Thoracic aorta endothelial cell (primary cell): ENCODE results near the gene LYPD8. TPM values are rescaled to one million over a fixed set of nuclear protein-coding genes. Genes with fewer than 3 reads are reported as not detected.

Experiments
- small RNA-seq: library from RNA; depleted of rRNA; stranded (forward); fragments of <200 nt; gene quantifications from one replicate; pipeline ENCODE3, GENCODE V24; 2012
- total RNA-seq: library from RNA; depleted of rRNA; stranded (reverse); fragments of >200 nt; gene quantifications from 2 replicates; pipeline ENCODE4 v1.2.3, GENCODE V29; 2012

The LYPD8 gene
- not detected in 2 replicates for total RNA-seq

GRCh38 chr1:248755517-248755916 is at the start of gene LYPD8:
Gene LYPD8, minus strand, starts transcription at chr1:248755759. Its CDS starts 4,678 bp downstream, at chr1:248751081.

GRCh38 chr1:248702714-248703113 is 52.8 kb downstream of the LYPD8 start, which contains the start of gene OR14I1:
Gene OR14I1, minus strand, starts transcription at chr1:248702766.

Small RNA genes lying within 50 kb of the gene (small RNA-seq; reads per million reads assigned to genes)
- not detected for gene AHCYP8

Other genes starting within 250 kb of the LYPD8 start
- not detected in 2 replicates for gene OR2G6, start 247.7 kb downstream of the LYPD8 start, total RNA-seq
- not detected in 2 replicates for gene OR2T29, start 193.0 kb downstream of the LYPD8 start, total RNA-seq
- not detected in 2 replicates for gene OR2T34, start 181.0 kb downstream of the LYPD8 start, total RNA-seq
- gene OR2T10, start 158.1 kb downstream of the LYPD8 start, total RNA-seq: not detected in 2 replicates
- gene OR2T11, start 120.7 kb downstream of the LYPD8 start, total RNA-seq: not detected in 2 replicates
- not detected in 2 replicates for gene OR2T35, start 110.5 kb downstream of the LYPD8 start, total RNA-seq
- gene OR2T27, start 100.2 kb downstream of the LYPD8 start, total RNA-seq: not detected in 2 replicates
- not detected in 2 replicates for gene OR14I1, start 53.0 kb downstream of the LYPD8 start, total RNA-seq
- gene SH3BP5L, start 70.2 kb upstream of the LYPD8 start, total RNA-seq: 23.9 and 26.0 TPM in 2 replicates
- 16.6 and 22.5 TPM in 2 replicates for gene ZNF672, start 82.5 kb upstream of the LYPD8 start, total RNA-seq
- 16.9 and 18.1 TPM in 2 replicates for gene ZNF692, start 103.3 kb upstream of the LYPD8 start, total RNA-seq
- 5.5 and 6.3 TPM in 2 replicates for gene PGBD2, start 150.5 kb upstream of the LYPD8 start, total RNA-seq